PFSK-1 (cell line): ENCODE data around the gene SYDE1.

Experiments used
- FOXP2 ChIP-seq: optimal IDR thresholded peaks from 2 replicates; pipeline ENCODE3; 2011; ENCODE audit warnings: borderline replicate concordance, control low read depth, inconsistent platforms; ENCODE audit not compliant: insufficient read depth; ENCODE audit errors: extremely low read length, extremely low read depth
- POLR2AphosphoS5 ChIP-seq: IDR thresholded peaks from 2 replicates; pipeline ENCODE4 v1.6.1; 2012; ENCODE audit warnings: low read depth, mild to moderate bottlenecking, control low read depth, low read length, moderate library complexity
- REST ChIP-seq, 2 experiments: IDR thresholded peaks; 2 replicates each; pipeline versions ENCODE4 v1.6.1 to v1.8.0; 2011 to 2012; ENCODE audit warnings: low read depth in 2 of 2, low read length in 2 of 2, control low read depth in 1 of 2, inconsistent platforms in 1 of 2, mild to moderate bottlenecking in 1 of 2, moderate library complexity in 1 of 2; ENCODE audit not compliant: insufficient read depth in 1 of 2
- SIN3A ChIP-seq: IDR thresholded peaks from 2 replicates; pipeline ENCODE4 v1.6.1; 2012; ENCODE audit warnings: mild to moderate bottlenecking, low read length, moderate library complexity, borderline replicate concordance; ENCODE audit not compliant: insufficient read depth
- TAF1 ChIP-seq: IDR thresholded peaks from 2 replicates; pipeline ENCODE4 v1.6.1; 2012; ENCODE audit warnings: low read length, control low read depth, borderline replicate concordance; ENCODE audit not compliant: insufficient read depth

SYDE1 gene

DNA sequence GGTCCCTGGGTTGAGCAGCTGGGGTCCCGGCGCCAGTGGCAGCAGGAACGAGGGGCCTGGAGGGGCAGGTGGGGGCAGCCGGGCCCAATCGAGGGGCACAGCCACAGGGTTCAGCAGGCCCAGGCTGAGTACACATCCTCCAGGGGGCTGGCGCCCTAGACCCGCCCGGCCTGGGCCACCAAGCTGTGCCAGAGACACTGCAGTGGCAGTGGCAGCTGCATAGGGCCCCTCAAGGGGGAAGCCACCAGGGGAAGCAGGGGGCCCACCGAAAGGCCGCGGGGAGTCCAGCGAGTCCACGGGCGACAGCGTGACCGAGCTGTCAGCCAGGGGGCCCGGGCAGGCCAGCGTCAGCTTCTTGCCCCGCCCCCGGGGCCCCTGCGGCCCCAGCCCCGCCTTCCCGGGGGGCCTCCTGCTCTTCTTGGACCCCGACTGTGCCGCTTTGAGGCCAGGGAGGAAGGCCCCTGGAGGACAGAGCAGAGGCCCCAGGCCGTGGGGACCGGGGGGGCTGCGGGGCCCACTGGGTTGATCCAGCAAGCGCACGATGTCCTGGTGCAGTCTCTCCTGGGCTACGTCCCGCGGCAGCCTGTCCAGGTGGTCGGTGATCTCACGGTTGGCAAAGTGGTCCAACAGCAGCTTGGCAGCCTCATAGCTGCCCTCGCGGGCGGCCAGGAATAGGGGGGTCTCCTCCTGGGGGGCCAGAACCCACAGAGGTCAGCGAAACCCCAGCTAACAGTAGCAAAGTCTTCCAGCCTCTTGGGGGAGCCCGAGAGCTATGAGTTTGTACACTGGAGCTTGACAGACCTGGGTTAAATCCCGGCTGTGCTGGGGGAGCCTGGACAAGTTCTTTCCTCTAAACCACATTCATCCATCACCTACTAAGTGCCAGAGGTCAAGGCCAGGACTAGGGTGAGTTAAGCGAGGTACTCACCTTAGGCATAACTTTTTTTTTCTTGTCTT is 54.1 kb downstream of the SYDE1 start:
- TF ChIP-seq FOXP2 (no peak), TAF1 (no peak), REST (IDR thresholded peaks at IDR 0.05; ENCODE audit: insufficient read depth in 1 of 2, low read depth in 2 of 2, low read length in 2 of 2) (no peak), POLR2AphosphoS5 (no peak), SIN3A (no peak)
